Measurements from ENCODE around the gene KRT83. TPM values are rescaled to one million over a fixed set of nuclear protein-coding genes. Genes with fewer than 3 reads are reported as not detected.

KRT83 gene
- total RNA-seq, 1 experiment from 2014 or later = not detected

DNA sequence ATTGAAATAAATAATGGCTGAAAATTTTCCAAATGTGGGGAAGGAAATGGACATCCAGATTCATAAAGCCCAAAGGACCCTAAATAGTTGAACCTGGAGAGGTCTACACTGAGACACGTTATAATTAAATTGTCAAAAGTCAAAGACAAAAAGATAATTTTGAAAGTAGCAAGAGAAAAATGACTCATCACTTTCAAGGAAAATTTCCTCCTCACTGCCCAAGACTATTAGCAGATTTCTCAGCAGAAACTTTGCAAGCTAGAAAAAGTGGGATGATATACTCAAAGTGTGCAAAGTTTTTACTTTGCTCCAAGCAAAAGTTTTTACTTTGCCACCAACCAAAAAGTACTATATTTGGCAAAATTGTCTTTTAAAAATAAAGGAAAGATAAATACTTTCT is 15.9 kb upstream of the KRT83 start:
- no peaks in the 10 kb centered on the region for H3K27me3 ChIP-seq (ENCODE audit: insufficient read depth, low read depth)
- peak in 1 of 2 experiments; percentile 48 for DNase-seq
- intact Hi-C loops (cut with micrococcal nuclease; ENCODE audit: unreplicated experiment) = no loop called here
- peaks cover 23% of the 10 kb centered on the region for H3K4me1 ChIP-seq (replicated peaks; ENCODE audit: insufficient read depth)
- ChIA-PET CTCF (no interaction called here), POLR2A (ENCODE audit: unreplicated experiment) (interaction anchor here (0.6 kb wide), 1 partner anchor 145 kb away, joined by 8 read pairs; no protein-coding TSS in a partner anchor)
- H3K36me3 ChIP-seq (ENCODE audit: low read depth) = no peaks in the 10 kb centered on the region
- H3K4me3 ChIP-seq = no peak overlapping the region
- H3K9me3 ChIP-seq (ENCODE audit: insufficient read depth, low read depth) = no peaks in the 10 kb centered on the region
- H3K9me2 ChIP-seq (ENCODE audit: insufficient read depth) = no peaks in the 10 kb centered on the region
- no peak overlapping the region for H3K4me2 ChIP-seq
- no peaks in the 10 kb centered on the region for H3K79me2 ChIP-seq (ENCODE audit: low read depth)
- BruUV-seq (replicated peaks) = no TSS peak
- no peak overlapping the region for H2AFZ ChIP-seq
- H4K20me1 ChIP-seq (ENCODE audit: insufficient read depth) = no peaks in the 10 kb centered on the region
- peaks cover 22% of the 10 kb centered on the region for H3F3A ChIP-seq (ENCODE audit: insufficient read depth, low read depth)
- TF ChIP-seq, protein P1, sequence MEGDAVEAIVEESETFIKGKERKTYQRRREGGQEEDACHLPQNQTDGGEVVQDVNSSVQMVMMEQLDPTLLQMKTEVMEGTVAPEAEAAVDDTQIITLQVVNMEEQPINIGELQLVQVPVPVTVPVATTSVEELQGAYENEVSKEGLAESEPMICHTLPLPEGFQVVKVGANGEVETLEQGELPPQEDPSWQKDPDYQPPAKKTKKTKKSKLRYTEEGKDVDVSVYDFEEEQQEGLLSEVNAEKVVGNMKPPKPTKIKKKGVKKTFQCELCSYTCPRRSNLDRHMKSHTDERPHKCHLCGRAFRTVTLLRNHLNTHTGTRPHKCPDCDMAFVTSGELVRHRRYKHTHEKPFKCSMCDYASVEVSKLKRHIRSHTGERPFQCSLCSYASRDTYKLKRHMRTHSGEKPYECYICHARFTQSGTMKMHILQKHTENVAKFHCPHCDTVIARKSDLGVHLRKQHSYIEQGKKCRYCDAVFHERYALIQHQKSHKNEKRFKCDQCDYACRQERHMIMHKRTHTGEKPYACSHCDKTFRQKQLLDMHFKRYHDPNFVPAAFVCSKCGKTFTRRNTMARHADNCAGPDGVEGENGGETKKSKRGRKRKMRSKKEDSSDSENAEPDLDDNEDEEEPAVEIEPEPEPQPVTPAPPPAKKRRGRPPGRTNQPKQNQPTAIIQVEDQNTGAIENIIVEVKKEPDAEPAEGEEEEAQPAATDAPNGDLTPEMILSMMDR (conservative IDR thresholded peaks at IDR 0.05) = no peak
- TF ChIP-seq EZH2 (IDR thresholded peaks at IDR 0.05; ENCODE audit: low read depth) = no peak
- peak overlapping the region; percentile 41 for H3K27ac ChIP-seq

DNA sequence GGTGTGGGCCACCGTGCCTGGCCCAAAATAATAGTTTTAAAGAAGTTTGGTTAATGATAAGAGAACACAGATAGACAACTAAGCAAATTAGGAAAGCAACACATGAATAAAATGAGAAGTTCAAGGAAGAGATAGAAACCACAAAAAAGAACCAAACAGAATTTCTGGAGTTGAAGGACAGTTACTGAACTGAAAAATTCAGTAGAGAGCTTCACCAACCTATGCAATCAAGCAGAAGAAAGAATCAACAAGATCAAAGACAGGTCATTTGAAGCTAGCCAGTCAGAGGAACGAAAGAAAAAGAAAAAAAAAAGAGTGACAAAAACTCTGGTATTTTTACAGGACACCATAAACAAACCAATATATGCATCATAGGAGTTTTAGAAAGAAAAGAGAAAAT is 15.4 kb upstream of the KRT83 start:
- H2AFZ ChIP-seq = no peak overlapping the region
- peaks cover 23% of the 10 kb centered on the region for H3K4me1 ChIP-seq (replicated peaks; ENCODE audit: insufficient read depth)
- intact Hi-C loops (cut with micrococcal nuclease; ENCODE audit: unreplicated experiment) = no loop called here
- no peak overlapping the region for H3K4me2 ChIP-seq
- TF ChIP-seq, protein P1 (conservative IDR thresholded peaks at IDR 0.05) = no peak
- no peak for TF ChIP-seq EZH2 (IDR thresholded peaks at IDR 0.05; ENCODE audit: low read depth)
- BruUV-seq (replicated peaks) = no TSS peak
- peaks cover 22% of the 10 kb centered on the region for H3F3A ChIP-seq (ENCODE audit: insufficient read depth, low read depth)
- H3K79me2 ChIP-seq (ENCODE audit: low read depth) = no peaks in the 10 kb centered on the region
- ChIA-PET POLR2A (ENCODE audit: unreplicated experiment) (interaction anchor here (0.6 kb wide), 1 partner anchor 144 kb away, joined by 8 read pairs; no protein-coding TSS in a partner anchor), CTCF (no interaction called here)
- H3K9me3 ChIP-seq (ENCODE audit: insufficient read depth, low read depth) = no peaks in the 10 kb centered on the region
- no peak overlapping the region for H3K4me3 ChIP-seq
- peak overlapping the region; percentile 41 for H3K27ac ChIP-seq
- H3K36me3 ChIP-seq (ENCODE audit: low read depth) = no peaks in the 10 kb centered on the region
- no peak for DNase-seq
- H4K20me1 ChIP-seq (ENCODE audit: insufficient read depth) = no peaks in the 10 kb centered on the region
- H3K27me3 ChIP-seq (ENCODE audit: insufficient read depth, low read depth) = no peaks in the 10 kb centered on the region
- no peaks in the 10 kb centered on the region for H3K9me2 ChIP-seq (ENCODE audit: insufficient read depth)

DNA sequence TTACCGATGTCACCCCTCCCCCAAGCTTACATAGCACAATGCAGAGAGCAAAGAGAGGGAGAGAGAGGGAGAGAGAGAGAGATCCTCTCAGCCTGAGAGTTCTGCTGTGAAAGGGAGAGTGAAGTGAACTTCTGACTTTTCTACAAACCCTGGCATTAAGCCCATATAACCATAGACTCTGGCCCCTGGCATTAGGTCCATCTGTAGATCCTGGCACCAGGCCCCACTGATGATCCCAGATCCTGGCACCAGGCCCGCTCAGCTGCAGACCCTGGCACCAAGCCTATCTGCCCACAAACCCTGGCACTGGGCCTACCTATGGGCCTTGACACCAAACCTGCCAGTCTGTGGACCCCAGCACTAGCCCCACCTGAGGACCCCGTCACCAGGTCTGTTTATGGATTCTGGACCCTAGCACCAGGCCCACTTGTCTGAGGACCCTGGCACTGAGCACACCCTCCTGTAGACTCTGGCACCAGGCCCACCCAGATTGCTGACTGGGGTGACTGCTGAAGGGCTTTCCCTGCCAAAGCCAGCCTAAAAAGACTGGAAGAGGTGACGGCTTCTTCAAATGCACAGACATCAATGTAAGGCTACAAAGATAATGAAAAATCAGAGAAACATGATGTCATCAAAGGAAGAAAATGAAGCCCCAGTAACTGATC is 14.5 kb upstream of the KRT83 start:
- no TSS peak for BruUV-seq (replicated peaks)
- Histone ChIP-seq H3K4me3 (no peak overlapping the region), H3K79me2 (ENCODE audit: low read depth) (no peaks in the 10 kb centered on the region), H3K4me2 (no peak overlapping the region), H3K4me1 (replicated peaks; ENCODE audit: insufficient read depth) (peaks cover 23% of the 10 kb centered on the region), H3K9me2 (ENCODE audit: insufficient read depth) (no peaks in the 10 kb centered on the region), H3K27me3 (ENCODE audit: insufficient read depth, low read depth) (no peaks in the 10 kb centered on the region), H3K9me3 (ENCODE audit: insufficient read depth, low read depth) (no peaks in the 10 kb centered on the region), H3K27ac (no peak overlapping the region), H3F3A (ENCODE audit: insufficient read depth, low read depth) (peaks cover 22% of the 10 kb centered on the region), H4K20me1 (ENCODE audit: insufficient read depth) (no peaks in the 10 kb centered on the region), H2AFZ (no peak overlapping the region), H3K36me3 (ENCODE audit: low read depth) (no peaks in the 10 kb centered on the region)
- CTCF ChIA-PET = interaction anchor here (0.6 kb wide), 1 partner anchor 1326 kb away, joined by 4 read pairs; no protein-coding TSS in a partner anchor
- DNase-seq = no peak
- POLR2A ChIA-PET (ENCODE audit: unreplicated experiment) = no interaction called here
- TF ChIP-seq, protein P1 (conservative IDR thresholded peaks at IDR 0.05) = no peak
- no peak for TF ChIP-seq EZH2 (IDR thresholded peaks at IDR 0.05; ENCODE audit: low read depth)
- intact Hi-C loops (cut with micrococcal nuclease; ENCODE audit: unreplicated experiment) = no loop called here

All from PC-9 (cell line).